Fibroblast of lung (primary cell): ENCODE results near the gene MAT1A.

ENCODE experiments used
- CTCF ChIP-seq, 2 donors: IDR thresholded peaks in 1 of 2; conservative IDR thresholded peaks in 1 of 2; 1 replicate in 1 of 2; 2 replicates in 1 of 2; pipeline ENCODE4 v1.5.1; 2011 to 2012; ENCODE audit warnings: low read length in 2 of 2, control low read depth in 1 of 2, inconsistent platforms in 1 of 2, low read depth in 1 of 2, mild to moderate bottlenecking in 1 of 2
- EZH2 ChIP-seq: IDR thresholded peaks from 2 replicates; pipeline ENCODE4 v1.5.1; 2012; ENCODE audit warnings: low read length, control low read depth, mild to moderate bottlenecking; ENCODE audit errors: missing control alignments

- no peak for TF ChIP-seq CTCF (conservative IDR thresholded peaks at IDR 0.05 in 1 of 2, IDR thresholded peaks at IDR 0.05 in 1 of 2; ENCODE audit: low read depth in 1 of 2, low read length in 2 of 2)
- no peak for TF ChIP-seq EZH2
These were observed 5.8 kb downstream of the MAT1A start for GRCh38 chr10:80283536-80284199.
